ENCODE results near the gene GOLGA7B. TPM values are rescaled to one million over a fixed set of nuclear protein-coding genes. Genes with fewer than 3 reads are reported as not detected.

GOLGA7B gene
- polyA plus RNA-seq, 1 donor: 0.06 TPM

- no peak for DNase-seq (ENCODE audit: low read depth)
Measured at GRCh38 chr10:97894092-97894491, 44.4 kb downstream of the GOLGA7B start.

- no peak for DNase-seq (ENCODE audit: low read depth)
Measured at GRCh38 chr10:97895084-97895483, 45.4 kb downstream of the GOLGA7B start.

GRCh38 chr10:97895915-97896314 is 46.3 kb downstream of the GOLGA7B start:
- no peak for DNase-seq (ENCODE audit: low read depth)

GRCh38 chr10:97896756-97897358 is 47.2 kb downstream of the GOLGA7B start:
- no peak for DNase-seq (ENCODE audit: low read depth)

- no peak for DNase-seq (ENCODE audit: low read depth)
Measured at GRCh38 chr10:97898429-97898828, 48.8 kb downstream of the GOLGA7B start.

- no peak for DNase-seq (ENCODE audit: low read depth)
Measured at GRCh38 chr10:97901381-97901780, 51.7 kb downstream of the GOLGA7B start.

GRCh38 chr10:97903128-97904017 is 53.7 kb downstream of the GOLGA7B start:
- DNase-seq (ENCODE audit: low read depth): no peak

- no peak for DNase-seq (ENCODE audit: low read depth)
Measured at GRCh38 chr10:97904018-97904381, 54.4 kb downstream of the GOLGA7B start.

GRCh38 chr10:97904576-97904975 is 54.9 kb downstream of the GOLGA7B start:
- DNase-seq (ENCODE audit: low read depth): no peak

- DNase-seq (ENCODE audit: low read depth): no peak
Measured at GRCh38 chr10:97905276-97905675, 55.6 kb downstream of the GOLGA7B start.

- DNase-seq (ENCODE audit: low read depth): no peak
Measured at GRCh38 chr10:97907211-97907610, 57.6 kb downstream of the GOLGA7B start.

GRCh38 chr10:97907830-97908229 is 58.2 kb downstream of the GOLGA7B start:
- DNase-seq (ENCODE audit: low read depth): no peak

- no peak for DNase-seq (ENCODE audit: low read depth)
Measured at GRCh38 chr10:97910661-97911060, 61.0 kb downstream of the GOLGA7B start.

- no peak for DNase-seq (ENCODE audit: low read depth)
Measured at GRCh38 chr10:97911217-97911616, 61.6 kb downstream of the GOLGA7B start.

GRCh38 chr10:97913193-97913592 is 63.5 kb downstream of the GOLGA7B start:
- no peak for DNase-seq (ENCODE audit: low read depth)

GRCh38 chr10:97913614-97914013 is 64.0 kb downstream of the GOLGA7B start:
- no peak for DNase-seq (ENCODE audit: low read depth)

GRCh38 chr10:97914171-97914836 is 64.7 kb downstream of the GOLGA7B start:
- no peak for DNase-seq (ENCODE audit: low read depth)

GRCh38 chr10:97914837-97915211 is 65.2 kb downstream of the GOLGA7B start:
- DNase-seq (ENCODE audit: low read depth): no peak

- DNase-seq (ENCODE audit: low read depth): no peak
Measured at GRCh38 chr10:97915346-97916131, 65.9 kb downstream of the GOLGA7B start.

- peak; percentile 9 for DNase-seq (ENCODE audit: low read depth)
Measured at GRCh38 chr10:97916586-97916985, 66.9 kb downstream of the GOLGA7B start.

GRCh38 chr10:97919012-97919411 is 69.4 kb downstream of the GOLGA7B start:
- DNase-seq (ENCODE audit: low read depth): no peak

- DNase-seq (ENCODE audit: low read depth): no peak
Measured at GRCh38 chr10:97920865-97921264, 71.2 kb downstream of the GOLGA7B start.

Measured in forelimb muscle (tissue), 1 donor.